Large intestine (tissue), 3 donors: ENCODE data around the gene FCN1. TPM values are rescaled to one million over a fixed set of nuclear protein-coding genes. Genes with fewer than 3 reads are reported as not detected.
"Not testable (repeated sequence)": the region's sequence is repeated elsewhere in the genome, so short reads cannot be mapped to it uniquely, and the experiment has no call there.

ENCODE experiments used
- DNase-seq, 2 donors: peaks; one replicate each; pipeline versions ENCODE4 v3.0.0 to v3.0.0-alpha.2; 2013
- H3K27ac ChIP-seq: one replicate; pipeline ENCODE4 v1.5.1; 2013; ENCODE audit warnings: low read length
- H3K27me3 ChIP-seq: 2 replicates; pipeline ENCODE4 v1.6.1; 2013; ENCODE audit warnings: low read length; ENCODE audit not compliant: control insufficient read depth, insufficient read depth
- H3K36me3 ChIP-seq: 2 replicates; pipeline ENCODE4 v1.6.1; 2013; ENCODE audit warnings: low read length; ENCODE audit not compliant: control insufficient read depth, insufficient read depth
- H3K4me1 ChIP-seq: one replicate; pipeline ENCODE4 v1.6.1; 2013; ENCODE audit warnings: low read length; ENCODE audit not compliant: control insufficient read depth, insufficient read depth
- H3K4me3 ChIP-seq: one replicate; pipeline ENCODE4 v1.5.1; 2013; ENCODE audit warnings: low read length
- H3K9me3 ChIP-seq: one replicate; pipeline ENCODE4 v1.6.1; 2013; ENCODE audit warnings: mild to moderate bottlenecking, low read depth, low read length, moderate library complexity; ENCODE audit not compliant: control insufficient read depth
- WGBS: methylation state at CpG from one replicate; pipeline ENCODE4 v1.1.5; 2013; ENCODE audit warnings: low lambda C conversion rate; ENCODE audit not compliant: insufficient coverage; 5-methylcytosine and 5-hydroxymethylcytosine counted together
- polyA plus RNA-seq: library from polyadenylated mRNA; unstranded; fragments of 120-200 nt; gene quantifications from one replicate; pipeline ENCODE4 v1.2.1, GENCODE V29; 2013

The FCN1 gene
- polyA plus RNA-seq, 1 donor: 0.55 TPM

- WGBS: no CpG with 5 or more reads among the region's 21 CpGs
- H3K9me3 ChIP-seq: no peaks in the 10 kb centered on the region
- H3K4me3 ChIP-seq: no peak overlapping the region
- no peaks in the 10 kb centered on the region for H3K36me3 ChIP-seq
- DNase-seq: no peak
- no peaks in the 10 kb centered on the region for H3K27me3 ChIP-seq
- H3K4me1 ChIP-seq: no peaks in the 10 kb centered on the region
- no peak overlapping the region for H3K27ac ChIP-seq
Observed at GRCh38 chr9:134961331-134962064, 43.8 kb upstream of the FCN1 start.

DNA sequence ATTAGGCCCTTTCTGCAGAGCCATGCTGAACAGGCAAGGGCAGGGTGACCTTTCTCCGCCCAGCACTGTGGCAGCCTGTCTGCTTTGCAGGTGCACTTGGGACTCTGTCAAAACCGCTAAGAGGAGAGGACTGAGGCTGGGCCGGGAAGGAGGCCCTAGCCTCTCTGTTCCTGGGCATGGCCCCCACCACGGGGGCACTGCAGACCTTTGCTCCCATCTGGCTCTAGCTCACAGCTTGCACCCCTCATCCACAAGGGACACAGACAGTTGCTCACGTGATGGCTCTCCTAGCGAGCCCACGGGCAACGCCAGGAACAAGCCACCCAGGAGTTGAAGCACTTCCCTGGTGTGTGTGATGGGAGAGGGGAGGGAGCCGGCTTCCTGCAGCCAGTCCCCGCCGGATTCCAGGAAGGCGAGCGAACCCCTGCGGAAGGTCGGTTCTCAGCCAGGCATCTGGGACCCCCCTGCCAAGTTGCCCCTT, 43.0 kb upstream of the FCN1 start:
- no peaks in the 10 kb centered on the region for H3K9me3 ChIP-seq
- WGBS: 60% methylated on average over 1 of the region's 15 CpGs
- H3K27ac ChIP-seq: no peak overlapping the region
- no peak overlapping the region for H3K4me3 ChIP-seq
- H3K36me3 ChIP-seq: no peaks in the 10 kb centered on the region
- no peaks in the 10 kb centered on the region for H3K27me3 ChIP-seq
- DNase-seq: no peak
- H3K4me1 ChIP-seq: no peaks in the 10 kb centered on the region

- H3K9me3 ChIP-seq: no peaks in the 10 kb centered on the region
- no peaks in the 10 kb centered on the region for H3K4me1 ChIP-seq
- no peak overlapping the region for H3K27ac ChIP-seq
- H3K27me3 ChIP-seq: no peaks in the 10 kb centered on the region
- WGBS: no CpG with 5 or more reads among the region's 9 CpGs
- H3K36me3 ChIP-seq: no peaks in the 10 kb centered on the region
- no peak for DNase-seq
- no peak overlapping the region for H3K4me3 ChIP-seq
Observed at GRCh38 chr9:134959971-134960310, 42.2 kb upstream of the FCN1 start.

- Histone ChIP-seq H3K27ac (no peak overlapping the region), H3K27me3 (no peaks in the 10 kb centered on the region), H3K9me3 (no peaks in the 10 kb centered on the region), H3K36me3 (no peaks in the 10 kb centered on the region), H3K4me3 (no peak overlapping the region), H3K4me1 (no peaks in the 10 kb centered on the region)
- WGBS: no CpG with 5 or more reads among the region's 14 CpGs
- DNase-seq: no peak
Observed at GRCh38 chr9:134959126-134959970, 41.6 kb upstream of the FCN1 start.

GRCh38 chr9:134957945-134958227, 40.2 kb upstream of the FCN1 start:
- no peaks in the 10 kb centered on the region for H3K27me3 ChIP-seq
- H3K36me3 ChIP-seq: no peaks in the 10 kb centered on the region

DNA sequence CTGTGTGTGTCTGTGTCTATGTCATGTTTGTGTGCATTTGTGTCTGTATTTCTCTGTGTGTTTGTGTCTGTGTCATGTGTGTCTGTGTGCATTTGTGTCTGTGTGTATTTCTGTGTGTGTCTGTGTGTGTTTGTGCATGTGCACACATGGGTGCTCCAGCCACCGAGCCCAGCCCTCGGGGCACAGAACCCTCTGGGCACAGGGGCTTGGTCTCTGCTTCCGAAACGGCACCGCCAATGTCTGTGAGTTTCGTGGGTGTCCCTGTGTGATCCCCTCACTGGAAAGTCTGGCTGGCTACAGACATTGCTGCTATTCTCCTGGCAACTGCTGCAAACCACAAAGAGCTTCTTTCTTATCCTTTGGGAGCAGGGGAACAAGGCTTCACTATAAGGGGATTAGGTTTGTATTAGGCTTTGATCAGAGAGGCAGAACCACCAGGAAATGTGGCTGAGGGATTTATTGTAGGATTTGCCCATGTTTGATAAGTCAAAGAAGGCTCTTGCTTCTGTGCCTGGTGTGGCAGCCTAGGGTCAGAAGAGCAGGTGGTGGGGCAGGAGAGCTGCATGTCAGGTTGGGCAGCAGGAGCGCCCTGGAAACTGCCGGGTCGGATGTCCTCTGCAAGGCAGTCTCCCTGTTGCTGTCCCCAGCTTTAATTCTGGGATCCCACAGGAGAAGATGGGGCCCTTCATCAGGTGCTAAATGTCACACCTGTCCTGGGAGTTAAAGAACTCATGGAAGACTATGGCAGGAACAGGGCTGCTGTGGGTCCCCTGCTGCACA, 39.6 kb upstream of the FCN1 start:
- Histone ChIP-seq H3K4me3 (no peak overlapping the region), H3K27me3 (no peaks in the 10 kb centered on the region), H3K27ac (no peak overlapping the region), H3K9me3 (no peaks in the 10 kb centered on the region), H3K36me3 (no peaks in the 10 kb centered on the region), H3K4me1 (no peaks in the 10 kb centered on the region)
- no CpG with 5 or more reads among the region's 9 CpGs for WGBS
- DNase-seq: no peak

More at GRCh38 chr9:134957945-134958227, 40.2 kb upstream of the FCN1 start:
- H3K4me3 ChIP-seq: no peak overlapping the region
- no peaks in the 10 kb centered on the region for H3K9me3 ChIP-seq
- no peak for DNase-seq
- no peak overlapping the region for H3K27ac ChIP-seq
- no CpG with 5 or more reads among the region's 2 CpGs for WGBS
- no peaks in the 10 kb centered on the region for H3K4me1 ChIP-seq

DNA sequence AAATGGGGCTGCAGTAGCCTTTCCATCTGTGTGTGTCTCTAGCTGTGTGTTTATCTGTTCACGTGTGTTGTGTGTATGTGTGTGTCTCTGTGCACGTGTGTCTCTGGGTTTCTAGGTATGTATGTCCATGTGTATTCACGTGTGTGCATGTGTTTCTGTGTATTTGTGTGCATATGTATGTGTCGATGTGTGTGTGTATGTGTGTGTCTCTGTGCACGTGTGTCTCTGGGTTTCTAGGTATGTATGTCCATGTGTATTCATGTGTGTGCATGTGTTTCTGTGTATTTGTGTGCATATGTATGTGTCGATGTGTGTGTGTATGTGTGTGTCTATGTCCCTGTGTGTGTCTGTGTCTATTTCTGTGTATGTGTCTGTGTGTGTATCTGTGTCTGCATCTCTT, 38.7 kb upstream of the FCN1 start:
- not testable (repeated sequence) for DNase-seq, H3K4me3 ChIP-seq, H3K4me1 ChIP-seq, H3K27me3 ChIP-seq, H3K27ac ChIP-seq, H3K36me3 ChIP-seq, H3K9me3 ChIP-seq
- WGBS: no CpG with 5 or more reads among the region's 6 CpGs

- Histone ChIP-seq H3K4me3 (no peak overlapping the region), H3K36me3 (no peaks in the 10 kb centered on the region), H3K27me3 (no peaks in the 10 kb centered on the region), H3K27ac (no peak overlapping the region), H3K4me1 (no peaks in the 10 kb centered on the region), H3K9me3 (no peaks in the 10 kb centered on the region)
- DNase-seq: no peak
- WGBS: no CpG with 5 or more reads among the region's 7 CpGs
Observed at GRCh38 chr9:134955801-134956200, 38.1 kb upstream of the FCN1 start.

DNA sequence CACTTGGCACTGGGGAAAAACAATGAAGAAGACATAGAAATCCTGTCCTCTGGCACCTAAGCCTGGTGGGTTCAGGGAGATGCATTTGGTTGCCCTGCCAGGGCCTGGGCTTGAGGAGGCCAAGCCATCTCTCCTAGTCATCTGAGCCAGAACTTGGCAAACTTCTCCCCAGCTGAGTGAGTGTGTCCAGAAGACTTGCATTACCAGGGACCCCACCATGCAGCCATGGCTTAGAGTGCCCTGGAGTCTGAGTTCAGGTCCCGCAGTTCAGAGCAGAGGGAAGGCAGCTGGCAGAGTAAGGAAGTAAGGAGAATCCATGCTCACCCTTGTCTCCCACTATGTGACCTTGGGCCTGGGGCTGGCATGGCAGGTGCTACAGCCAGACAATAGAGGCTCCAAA, 37.4 kb upstream of the FCN1 start:
- WGBS: no CpG with 5 or more reads among the region's 1 CpG
- Histone ChIP-seq H3K4me3 (no peak overlapping the region), H3K27me3 (no peaks in the 10 kb centered on the region), H3K27ac (no peak overlapping the region), H3K4me1 (no peaks in the 10 kb centered on the region), H3K36me3 (no peaks in the 10 kb centered on the region), H3K9me3 (no peaks in the 10 kb centered on the region)
- DNase-seq: no peak

- no peaks in the 10 kb centered on the region for H3K36me3 ChIP-seq
- no peaks in the 10 kb centered on the region for H3K27me3 ChIP-seq
- H3K27ac ChIP-seq: no peak overlapping the region
- H3K9me3 ChIP-seq: no peaks in the 10 kb centered on the region
- WGBS: no CpG with 5 or more reads among the region's 1 CpG
- H3K4me3 ChIP-seq: no peak overlapping the region
- H3K4me1 ChIP-seq: no peaks in the 10 kb centered on the region
- no peak for DNase-seq
Observed at GRCh38 chr9:134951994-134952393, 34.3 kb upstream of the FCN1 start.
